NCI-H345 treated with DMSO at 0.1 percent for 48 hours (cell line): ENCODE measurements around the gene ZBTB49.
"Not testable (repeated sequence)": the region's sequence is repeated elsewhere in the genome, so short reads cannot be mapped to it uniquely, and the experiment has no call there.

Experiments
- DNase-seq: peaks from one replicate; lab custom pipeline; 2025; ENCODE audit not compliant: unreplicated experiment; lab: John Stamatoyannopoulos, UW

Gene ZBTB49

GRCh38 chr4:4323705-4324534 lies 33.9 kb downstream of the ZBTB49 start:
- no peak for DNase-seq

- DNase-seq: no peak
These were observed 35.3 kb downstream of the ZBTB49 start for GRCh38 chr4:4325321-4325720.

- DNase-seq: no peak
These were observed 36.1 kb downstream of the ZBTB49 start for GRCh38 chr4:4326166-4326565.

- DNase-seq: no peak
These were observed 37.6 kb downstream of the ZBTB49 start for GRCh38 chr4:4327652-4328121.

GRCh38 chr4:4328206-4328605 lies 38.2 kb downstream of the ZBTB49 start:
- no peak for DNase-seq

- DNase-seq: no peak
These were observed 38.8 kb downstream of the ZBTB49 start for GRCh38 chr4:4328840-4329239.

GRCh38 chr4:4329496-4329895 lies 39.4 kb downstream of the ZBTB49 start:
- DNase-seq: no peak

- no peak for DNase-seq
These were observed 40.7 kb downstream of the ZBTB49 start for GRCh38 chr4:4330794-4331193.

- DNase-seq: no peak
These were observed 42.5 kb downstream of the ZBTB49 start for GRCh38 chr4:4332529-4332928.

- no peak for DNase-seq
These were observed 43.2 kb downstream of the ZBTB49 start for GRCh38 chr4:4333265-4333706.

GRCh38 chr4:4334798-4335520 lies 44.9 kb downstream of the ZBTB49 start:
- DNase-seq: no peak

GRCh38 chr4:4338210-4339001 lies 48.4 kb downstream of the ZBTB49 start:
- peak; percentile 5 for DNase-seq

- no peak for DNase-seq
These were observed 49.5 kb downstream of the ZBTB49 start for GRCh38 chr4:4339504-4340085.

- DNase-seq: no peak
These were observed 52.0 kb downstream of the ZBTB49 start for GRCh38 chr4:4341861-4342650.

- no peak for DNase-seq
These were observed 53.0 kb downstream of the ZBTB49 start for GRCh38 chr4:4343038-4343437.

- DNase-seq: no peak
These were observed 55.0 kb downstream of the ZBTB49 start for GRCh38 chr4:4344915-4345527.

GRCh38 chr4:4347585-4347984 lies 57.5 kb downstream of the ZBTB49 start:
- no peak for DNase-seq

- not testable (repeated sequence) for DNase-seq
These were observed 58.5 kb downstream of the ZBTB49 start for GRCh38 chr4:4348585-4348984.

- no peak for DNase-seq
These were observed 59.8 kb downstream of the ZBTB49 start for GRCh38 chr4:4349867-4350266.

- DNase-seq: no peak
These were observed 60.9 kb downstream of the ZBTB49 start for GRCh38 chr4:4350909-4351308.
